HepG2 (cell line): ENCODE measurements around the gene KCNB1. TPM values are rescaled to one million over a fixed set of nuclear protein-coding genes. Genes with fewer than 3 reads are reported as not detected.

Source experiments
- ATAC-seq: fragments of 200-7000 bp; cut with Tn5 transposase; 3 replicates; pipeline ENCODE4 v1.9.1; 2020; ENCODE audit warnings: mild to moderate bottlenecking, moderate library complexity
- BruUV-seq: library from RNA; stranded (reverse); fragments of 400-500 nt; replicated peaks from 2 replicates; lab custom pipeline; 2021; lab: Mats Ljungman, UMichigan
- CTCF ChIA-PET: fragments of 300-600 bp; formaldehyde crosslinking; extraction: SDS; loops from one replicate; lab custom pipeline; 2021; ENCODE audit warnings: low total read pairs, inconsistent platforms, low intra/inter-chr PET ratio; lab: Yijun Ruan, JAX
- POLR2A ChIA-PET: fragments of 350-600 bp; sonication (Branson Sonifier 250); formaldehyde crosslinking; loops from one replicate; lab custom pipeline; 2020; ENCODE audit warnings: antibody characterized with exemption, inconsistent platforms; lab: Yijun Ruan, JAX
- DNase-seq: peaks from one replicate; pipeline ENCODE4 v3.0.0-alpha.2; 2015; ENCODE audit warnings: low spot score
- FAIRE-seq: peaks from 3 replicates; lab custom pipeline; 2011; peaks lifted over from hg19 to GRCh38; lab: Jason Lieb, UNC
- H2AFZ ChIP-seq: one replicate; pipeline ENCODE4 v1.6.1; 2011; ENCODE audit warnings: low read length, inconsistent platforms
- H3K27ac ChIP-seq: fragments of 300-600 bp; 3 replicates; pipeline ENCODE4 v1.8.0; 2011; ENCODE audit warnings: mixed run types, mild to moderate bottlenecking, mixed read lengths, low read length, inconsistent platforms; ENCODE audit not compliant: insufficient read depth; ENCODE audit errors: extremely low read length
- H3K27me3 ChIP-seq, 2 experiments: fragments of 200-600 bp in 1 of 2; 2 replicates in 1 of 2; 3 replicates in 1 of 2; pipeline versions ENCODE4 v1.6.0 to v1.8.0; 2011; ENCODE audit warnings: low read length in 2 of 2, mild to moderate bottlenecking in 2 of 2, moderate library complexity in 2 of 2, inconsistent platforms in 1 of 2; ENCODE audit not compliant: insufficient read depth in 2 of 2, control insufficient read depth in 1 of 2
- H3K36me3 ChIP-seq, 2 experiments: fragments of 200-600 bp in 1 of 2; replicated peaks in 1 of 2; 2 replicates in 1 of 2; 3 replicates in 1 of 2; pipeline versions ENCODE4 v1.5.1 to v1.8.0; 2011; ENCODE audit warnings: low read length in 2 of 2, inconsistent platforms in 1 of 2; ENCODE audit not compliant: insufficient read depth in 2 of 2, control insufficient read depth in 1 of 2
- H3K4me1 ChIP-seq: 2 replicates; pipeline ENCODE4 v1.5.1; 2012; ENCODE audit warnings: low read length, inconsistent platforms; ENCODE audit not compliant: insufficient read depth
- H3K4me2 ChIP-seq: 2 replicates; pipeline ENCODE4 v1.6.0; 2011; ENCODE audit warnings: low read depth, low read length, inconsistent platforms
- H3K4me3 ChIP-seq, 3 experiments: fragments of 200-600 bp in 1 of 3; sonication (generic), shearing (Covaris generic) in 1 of 3; replicated peaks in 1 of 3; 2 replicates each; pipeline ENCODE4 v1.5.1; 2011 to 2016; ENCODE audit warnings: low read length in 3 of 3, inconsistent platforms in 2 of 3, low read depth in 2 of 3, mild to moderate bottlenecking in 2 of 3, control low read depth in 1 of 3, mixed read lengths in 1 of 3; ENCODE audit not compliant: insufficient read depth in 1 of 3
- H3K79me2 ChIP-seq: one replicate; pipeline ENCODE4 v1.6.1; 2011; ENCODE audit warnings: low read length, inconsistent platforms; ENCODE audit not compliant: insufficient read depth
- H3K9ac ChIP-seq: 2 replicates; pipeline ENCODE4 v1.6.0; 2011; ENCODE audit warnings: mild to moderate bottlenecking, low read depth, low read length, inconsistent platforms; ENCODE audit not compliant: insufficient read depth
- H3K9me3 ChIP-seq: 2 replicates; pipeline ENCODE4 v1.5.1; 2012; ENCODE audit warnings: mild to moderate bottlenecking, low read length
- H4K20me1 ChIP-seq: 2 replicates; pipeline ENCODE4 v1.6.0; 2011; ENCODE audit warnings: inconsistent platforms, mild to moderate bottlenecking, low read length, moderate library complexity; ENCODE audit not compliant: insufficient read depth
- ATRX ChIP-seq: sonication (generic); formaldehyde crosslinking; IDR thresholded peaks from 2 replicates; pipeline ENCODE4 v1.4.0; 2020; ENCODE audit warnings: missing genetic modification reagents, borderline replicate concordance
- EED ChIP-seq: sonication (generic); formaldehyde crosslinking; IDR thresholded peaks from 2 replicates; pipeline ENCODE4 v1.5.0; 2020; ENCODE audit warnings: mild to moderate bottlenecking, missing genetic modification reagents
- PPARG ChIP-seq: conservative IDR thresholded peaks from 2 replicates; pipeline ENCODE4 v1.6.1; 2016; ENCODE audit warnings: missing biosample characterization, missing genetic modification reagents
- ZBTB1 ChIP-seq: sonication (generic); formaldehyde crosslinking; IDR thresholded peaks from 2 replicates; pipeline ENCODE4 v1.4.0; 2020; ENCODE audit warnings: missing genetic modification reagents, borderline replicate concordance
- ZNF720 ChIP-seq: sonication (generic); formaldehyde crosslinking; IDR thresholded peaks from 2 replicates; pipeline ENCODE4 v1.4.0; 2020; ENCODE audit warnings: missing genetic modification reagents
- ZNF878 ChIP-seq: sonication (generic); formaldehyde crosslinking; IDR thresholded peaks from 2 replicates; pipeline ENCODE4 v1.8.1; 2023; ENCODE audit warnings: mild to moderate bottlenecking, missing genetic modification reagents, moderate library complexity
- WGBS: methylation state at CpG from one replicate; pipeline ENCODE4 v1.1.6; 2017; ENCODE audit warnings: low lambda C conversion rate; 5-methylcytosine and 5-hydroxymethylcytosine counted together
- in situ Hi-C: cut with HindIII; loops from 2 replicates; pipeline ENCODE4 v1.10.0; 2017; ENCODE audit warnings: low pct_unique_long_range_greater_than_20kb; ENCODE audit not compliant: extremely low pct_ligation_motif_present
- intact Hi-C: fragments of 100-400 bp; cut with micrococcal nuclease; formaldehyde crosslinking; loops from one replicate; pipeline ENCODE4 v1.10.0; 2022; ENCODE audit not compliant: unreplicated experiment
- polyA plus RNA-seq, 8 experiments: library from polyadenylated mRNA; depleted of rRNA in 3 of 8; stranded (reverse) in 7 of 8; unstranded in 1 of 8; fragments of >200 nt; fragmentation: Illumina TruSeq in 4 of 8; extraction: Trizol in 4 of 8; gene quantifications; 2 replicates each; pipeline versions ENCODE4 v1.2.1 to v1.2.3, GENCODE V29; 2011 to 2016; ENCODE audit warnings: low read depth in 4 of 8, missing spikeins in 1 of 8, mixed read lengths in 1 of 8; ENCODE audit not compliant: insufficient read depth in 1 of 8
- total RNA-seq, 5 experiments: library from RNA; depleted of rRNA; stranded (reverse); fragments of >200 nt; fragmentation: Illumina TruSeq; extraction: Trizol; gene quantifications; 2 replicates each; pipeline ENCODE4 v1.2.3, GENCODE V29; 2016; ENCODE audit warnings: low read depth in 1 of 5
- TF ChIP-seq, protein P1 (sequence below): sonication (generic); formaldehyde crosslinking; IDR thresholded peaks from 2 replicates; pipeline ENCODE4 v1.9.0; 2021; ENCODE audit warnings: mild to moderate bottlenecking, missing genetic modification reagents
- TF ChIP-seq, protein P2 (sequence below): sonication (generic); formaldehyde crosslinking; IDR thresholded peaks from 2 replicates; pipeline ENCODE4 v1.5.0; 2020; ENCODE audit warnings: mild to moderate bottlenecking, missing genetic modification reagents, borderline replicate concordance

The KCNB1 gene
- total and polyA plus RNA-seq, 2 of the 13 experiments (the other 11 are each of a cell fraction or from before 2014, with no cell fraction given) = 0.02 TPM; not detected in 1

DNA sequence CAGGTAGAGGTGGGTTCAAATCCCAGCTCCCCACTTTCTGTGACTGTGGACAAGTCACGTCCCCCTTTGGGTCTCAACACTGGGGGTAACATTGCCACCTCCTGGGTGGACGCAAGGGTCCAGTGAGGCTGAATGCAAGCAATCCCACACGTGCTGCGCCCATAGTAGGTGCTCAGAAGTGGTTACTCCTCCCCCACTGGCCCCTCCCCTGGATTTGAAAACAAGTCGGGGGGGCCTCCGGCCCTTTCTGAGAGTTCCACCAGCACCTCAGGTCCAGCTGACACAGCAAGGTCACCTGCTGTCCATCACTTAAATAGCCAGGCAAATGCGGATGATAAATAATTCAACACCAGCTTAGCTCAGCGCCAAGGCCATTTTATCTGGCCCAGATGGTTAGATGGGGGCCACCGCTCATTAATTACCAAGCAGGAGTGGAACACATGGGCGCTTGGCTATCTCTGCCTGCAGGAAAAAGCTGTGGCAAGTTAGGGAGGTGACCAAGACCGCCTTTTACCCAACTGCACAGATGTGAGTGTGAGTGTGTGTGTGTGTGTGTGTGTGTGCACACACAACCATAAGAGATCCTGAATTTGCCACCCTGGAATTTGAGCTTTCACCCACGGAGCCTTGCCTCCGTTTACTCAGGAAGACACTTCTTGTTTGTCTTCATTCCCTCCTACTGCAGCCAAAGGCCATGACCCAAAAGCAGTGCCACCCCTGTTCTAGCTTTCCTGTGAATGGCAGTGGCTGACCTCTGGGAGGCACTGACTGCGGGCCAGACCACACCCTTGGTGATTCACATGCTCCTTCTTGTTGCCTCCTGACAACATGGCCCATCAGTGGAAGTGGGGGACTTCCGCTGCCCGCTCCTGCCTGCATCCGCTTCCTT, 34.7 kb upstream of the KCNB1 start:
- Histone ChIP-seq H3K4me1 (no peaks in the 10 kb centered on the region), H2AFZ (no peak overlapping the region), H4K20me1 (no peaks in the 10 kb centered on the region), H3K36me3 (no peaks in the 10 kb centered on the region), H3K4me3 (no peak overlapping the region), H3K79me2 (no peaks in the 10 kb centered on the region), H3K9ac (no peak overlapping the region), H3K27me3 (peaks cover 4 to 35% of the 10 kb centered on the region in 2 experiments; a peak in 2 of 5 replicates), H3K9me3 (no peaks in the 10 kb centered on the region), H3K27ac (no peak overlapping the region), H3K4me2 (no peak overlapping the region)
- DNase-seq = no peak
- in situ Hi-C loops (no loop called here), intact Hi-C loops (no loop called here)
- CTCF ChIA-PET = no interaction called here
- TF ChIP-seq ZBTB1 (CRISPR knock-in tag) (no peak), ATRX (CRISPR knock-in tag) (no peak), ZNF878 (CRISPR knock-in tag) (no peak), ZNF720 (no peak), PPARG (no peak), EED (CRISPR knock-in tag) (no peak)
- TF ChIP-seq, protein P1, sequence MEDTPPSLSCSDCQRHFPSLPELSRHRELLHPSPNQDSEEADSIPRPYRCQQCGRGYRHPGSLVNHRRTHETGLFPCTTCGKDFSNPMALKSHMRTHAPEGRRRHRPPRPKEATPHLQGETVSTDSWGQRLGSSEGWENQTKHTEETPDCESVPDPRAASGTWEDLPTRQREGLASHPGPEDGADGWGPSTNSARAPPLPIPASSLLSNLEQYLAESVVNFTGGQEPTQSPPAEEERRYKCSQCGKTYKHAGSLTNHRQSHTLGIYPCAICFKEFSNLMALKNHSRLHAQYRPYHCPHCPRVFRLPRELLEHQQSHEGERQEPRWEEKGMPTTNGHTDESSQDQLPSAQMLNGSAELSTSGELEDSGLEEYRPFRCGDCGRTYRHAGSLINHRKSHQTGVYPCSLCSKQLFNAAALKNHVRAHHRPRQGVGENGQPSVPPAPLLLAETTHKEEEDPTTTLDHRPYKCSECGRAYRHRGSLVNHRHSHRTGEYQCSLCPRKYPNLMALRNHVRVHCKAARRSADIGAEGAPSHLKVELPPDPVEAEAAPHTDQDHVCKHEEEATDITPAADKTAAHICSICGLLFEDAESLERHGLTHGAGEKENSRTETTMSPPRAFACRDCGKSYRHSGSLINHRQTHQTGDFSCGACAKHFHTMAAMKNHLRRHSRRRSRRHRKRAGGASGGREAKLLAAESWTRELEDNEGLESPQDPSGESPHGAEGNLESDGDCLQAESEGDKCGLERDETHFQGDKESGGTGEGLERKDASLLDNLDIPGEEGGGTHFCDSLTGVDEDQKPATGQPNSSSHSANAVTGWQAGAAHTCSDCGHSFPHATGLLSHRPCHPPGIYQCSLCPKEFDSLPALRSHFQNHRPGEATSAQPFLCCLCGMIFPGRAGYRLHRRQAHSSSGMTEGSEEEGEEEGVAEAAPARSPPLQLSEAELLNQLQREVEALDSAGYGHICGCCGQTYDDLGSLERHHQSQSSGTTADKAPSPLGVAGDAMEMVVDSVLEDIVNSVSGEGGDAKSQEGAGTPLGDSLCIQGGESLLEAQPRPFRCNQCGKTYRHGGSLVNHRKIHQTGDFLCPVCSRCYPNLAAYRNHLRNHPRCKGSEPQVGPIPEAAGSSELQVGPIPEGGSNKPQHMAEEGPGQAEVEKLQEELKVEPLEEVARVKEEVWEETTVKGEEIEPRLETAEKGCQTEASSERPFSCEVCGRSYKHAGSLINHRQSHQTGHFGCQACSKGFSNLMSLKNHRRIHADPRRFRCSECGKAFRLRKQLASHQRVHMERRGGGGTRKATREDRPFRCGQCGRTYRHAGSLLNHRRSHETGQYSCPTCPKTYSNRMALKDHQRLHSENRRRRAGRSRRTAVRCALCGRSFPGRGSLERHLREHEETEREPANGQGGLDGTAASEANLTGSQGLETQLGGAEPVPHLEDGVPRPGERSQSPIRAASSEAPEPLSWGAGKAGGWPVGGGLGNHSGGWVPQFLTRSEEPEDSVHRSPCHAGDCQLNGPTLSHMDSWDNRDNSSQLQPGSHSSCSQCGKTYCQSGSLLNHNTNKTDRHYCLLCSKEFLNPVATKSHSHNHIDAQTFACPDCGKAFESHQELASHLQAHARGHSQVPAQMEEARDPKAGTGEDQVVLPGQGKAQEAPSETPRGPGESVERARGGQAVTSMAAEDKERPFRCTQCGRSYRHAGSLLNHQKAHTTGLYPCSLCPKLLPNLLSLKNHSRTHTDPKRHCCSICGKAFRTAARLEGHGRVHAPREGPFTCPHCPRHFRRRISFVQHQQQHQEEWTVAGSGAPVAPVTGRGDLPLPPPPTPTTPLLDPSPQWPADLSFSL (CRISPR knock-in tag) = 0 out of 2 replicates have a peak, but pooled peaks have one; percentile 29
- TF ChIP-seq, protein P2, sequence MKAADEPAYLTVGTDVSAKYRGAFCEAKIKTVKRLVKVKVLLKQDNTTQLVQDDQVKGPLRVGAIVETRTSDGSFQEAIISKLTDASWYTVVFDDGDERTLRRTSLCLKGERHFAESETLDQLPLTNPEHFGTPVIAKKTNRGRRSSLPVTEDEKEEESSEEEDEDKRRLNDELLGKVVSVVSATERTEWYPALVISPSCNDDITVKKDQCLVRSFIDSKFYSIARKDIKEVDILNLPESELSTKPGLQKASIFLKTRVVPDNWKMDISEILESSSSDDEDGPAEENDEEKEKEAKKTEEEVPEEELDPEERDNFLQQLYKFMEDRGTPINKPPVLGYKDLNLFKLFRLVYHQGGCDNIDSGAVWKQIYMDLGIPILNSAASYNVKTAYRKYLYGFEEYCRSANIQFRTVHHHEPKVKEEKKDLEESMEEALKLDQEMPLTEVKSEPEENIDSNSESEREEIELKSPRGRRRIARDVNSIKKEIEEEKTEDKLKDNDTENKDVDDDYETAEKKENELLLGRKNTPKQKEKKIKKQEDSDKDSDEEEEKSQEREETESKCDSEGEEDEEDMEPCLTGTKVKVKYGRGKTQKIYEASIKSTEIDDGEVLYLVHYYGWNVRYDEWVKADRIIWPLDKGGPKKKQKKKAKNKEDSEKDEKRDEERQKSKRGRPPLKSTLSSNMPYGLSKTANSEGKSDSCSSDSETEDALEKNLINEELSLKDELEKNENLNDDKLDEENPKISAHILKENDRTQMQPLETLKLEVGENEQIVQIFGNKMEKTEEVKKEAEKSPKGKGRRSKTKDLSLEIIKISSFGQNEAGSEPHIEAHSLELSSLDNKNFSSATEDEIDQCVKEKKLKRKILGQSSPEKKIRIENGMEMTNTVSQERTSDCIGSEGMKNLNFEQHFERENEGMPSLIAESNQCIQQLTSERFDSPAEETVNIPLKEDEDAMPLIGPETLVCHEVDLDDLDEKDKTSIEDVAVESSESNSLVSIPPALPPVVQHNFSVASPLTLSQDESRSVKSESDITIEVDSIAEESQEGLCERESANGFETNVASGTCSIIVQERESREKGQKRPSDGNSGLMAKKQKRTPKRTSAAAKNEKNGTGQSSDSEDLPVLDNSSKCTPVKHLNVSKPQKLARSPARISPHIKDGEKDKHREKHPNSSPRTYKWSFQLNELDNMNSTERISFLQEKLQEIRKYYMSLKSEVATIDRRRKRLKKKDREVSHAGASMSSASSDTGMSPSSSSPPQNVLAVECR (CRISPR knock-in tag) = peak; percentile 15; the same call in 1 of the 2 replicates
- BruUV-seq = no TSS peak
- no peak for ATAC-seq
- no peak for FAIRE-seq
- 28% methylated on average over 16 of the region's 17 CpGs for WGBS
- POLR2A ChIA-PET = no interaction called here
